GM19023 (cell line): ENCODE measurements around the gene SARM1.

Experiments used
- ATAC-seq: cut with Tn5 transposase; IDR thresholded peaks from one replicate; pipeline ENCODE4 v1.9.1; 2021; ENCODE audit warnings: mild to moderate bottlenecking, moderate library complexity; ENCODE audit not compliant: unreplicated experiment

The SARM1 gene

GRCh38 chr17:28367641-28368305 lies 3.7 kb upstream of the SARM1 start:
- ATAC-seq: no peak

GRCh38 chr17:28368306-28368831 lies 3.1 kb upstream of the SARM1 start:
- no peak for ATAC-seq

GRCh38 chr17:28368915-28369683 lies 2.4 kb upstream of the SARM1 start:
- ATAC-seq: no peak

GRCh38 chr17:28369684-28370034 lies 1.8 kb upstream of the SARM1 start:
- ATAC-seq: no peak

- ATAC-seq: no peak
Measured at GRCh38 chr17:28370035-28370743, 1.3 kb upstream of the SARM1 start, which contains the start of gene VTN. VTN (minus strand) TSS chr17:28370307; CDS start chr17:28370203, 104 bp downstream.

GRCh38 chr17:28370744-28371103 lies 770 bp upstream of the SARM1 start:
- no peak for ATAC-seq

- no peak for ATAC-seq
Measured at GRCh38 chr17:28372203-28372944, 880 bp downstream of the SARM1 start.

- ATAC-seq: no peak
Measured at GRCh38 chr17:28372945-28373274, 1.4 kb downstream of the SARM1 start.

- ATAC-seq: no peak
Measured at GRCh38 chr17:28379814-28380801, 8.6 kb downstream of the SARM1 start.

- no peak for ATAC-seq
Measured at GRCh38 chr17:28381141-28381825, 9.8 kb downstream of the SARM1 start.

GRCh38 chr17:28384281-28385036 lies 13.0 kb downstream of the SARM1 start:
- ATAC-seq: peak; percentile 81

- ATAC-seq: peak; percentile 32
Measured at GRCh38 chr17:28385037-28385400, 13.5 kb downstream of the SARM1 start.

- ATAC-seq: no peak
Measured at GRCh38 chr17:28385406-28385805, 13.9 kb downstream of the SARM1 start.

- no peak for ATAC-seq
Measured at GRCh38 chr17:28386391-28386790, 14.9 kb downstream of the SARM1 start.

GRCh38 chr17:28388106-28388505 lies 16.6 kb downstream of the SARM1 start:
- ATAC-seq: no peak

- no peak for ATAC-seq
Measured at GRCh38 chr17:28390141-28390540, 18.6 kb downstream of the SARM1 start.

- no peak for ATAC-seq
Measured at GRCh38 chr17:28390563-28390962, 19.1 kb downstream of the SARM1 start.

GRCh38 chr17:28390984-28391383 lies 19.5 kb downstream of the SARM1 start:
- ATAC-seq: no peak

GRCh38 chr17:28391401-28391800 lies 19.9 kb downstream of the SARM1 start:
- ATAC-seq: no peak
